Fibroblast of mammary gland (primary cell): ENCODE results near the gene SIDT2.

ENCODE experiments used
- DNase-seq: peaks from one replicate; pipeline ENCODE4 v3.0.0-alpha.2; 2010; ENCODE audit warnings: low read depth
- H3K4me3 ChIP-seq: 2 replicates; pipeline ENCODE4 v1.5.1; 2011; ENCODE audit warnings: low read depth, mild to moderate bottlenecking, low read length, moderate library complexity; ENCODE audit not compliant: control insufficient read depth
- TF ChIP-seq, protein P1 (sequence below): conservative IDR thresholded peaks from 2 replicates; pipeline ENCODE4 v1.5.1; 2011; ENCODE audit warnings: low read depth, low read length, inconsistent platforms; ENCODE audit not compliant: control insufficient read depth, insufficient read depth

Gene SIDT2

DNA sequence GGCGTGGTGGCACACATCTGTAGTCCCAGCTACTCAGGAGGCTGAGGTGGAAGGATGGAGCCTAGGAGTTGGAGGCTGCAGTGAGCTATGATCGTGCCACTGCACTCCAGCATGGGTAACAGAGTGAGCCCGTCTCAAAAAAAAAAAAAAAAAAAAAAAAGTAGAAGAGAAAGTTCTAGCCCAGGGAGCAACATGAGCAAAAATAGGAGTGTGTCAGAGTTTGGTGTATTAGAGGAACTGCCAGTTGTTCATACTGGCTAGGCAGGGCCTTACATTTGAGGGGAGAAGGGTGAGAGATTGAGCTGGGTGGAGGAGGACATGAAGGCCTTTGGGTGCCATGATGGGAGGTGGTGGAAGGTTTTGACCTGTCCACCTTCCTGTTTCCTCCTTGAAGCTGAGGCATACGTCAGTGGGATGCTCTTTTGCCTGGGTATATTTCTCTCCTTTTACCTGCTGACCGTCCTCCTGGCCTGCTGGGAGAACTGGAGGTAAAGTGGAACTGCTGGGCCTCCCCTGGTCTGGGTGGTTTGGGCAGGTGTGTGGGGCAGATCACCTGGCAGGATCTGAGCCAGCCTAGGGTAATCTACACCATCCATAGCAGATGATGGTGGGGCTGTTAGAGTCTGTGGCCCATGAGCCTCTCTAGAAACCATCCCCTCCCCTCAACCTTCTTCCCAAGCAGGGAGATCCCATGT is 7.3 kb downstream of the SIDT2 start:
- TF ChIP-seq, protein P1, sequence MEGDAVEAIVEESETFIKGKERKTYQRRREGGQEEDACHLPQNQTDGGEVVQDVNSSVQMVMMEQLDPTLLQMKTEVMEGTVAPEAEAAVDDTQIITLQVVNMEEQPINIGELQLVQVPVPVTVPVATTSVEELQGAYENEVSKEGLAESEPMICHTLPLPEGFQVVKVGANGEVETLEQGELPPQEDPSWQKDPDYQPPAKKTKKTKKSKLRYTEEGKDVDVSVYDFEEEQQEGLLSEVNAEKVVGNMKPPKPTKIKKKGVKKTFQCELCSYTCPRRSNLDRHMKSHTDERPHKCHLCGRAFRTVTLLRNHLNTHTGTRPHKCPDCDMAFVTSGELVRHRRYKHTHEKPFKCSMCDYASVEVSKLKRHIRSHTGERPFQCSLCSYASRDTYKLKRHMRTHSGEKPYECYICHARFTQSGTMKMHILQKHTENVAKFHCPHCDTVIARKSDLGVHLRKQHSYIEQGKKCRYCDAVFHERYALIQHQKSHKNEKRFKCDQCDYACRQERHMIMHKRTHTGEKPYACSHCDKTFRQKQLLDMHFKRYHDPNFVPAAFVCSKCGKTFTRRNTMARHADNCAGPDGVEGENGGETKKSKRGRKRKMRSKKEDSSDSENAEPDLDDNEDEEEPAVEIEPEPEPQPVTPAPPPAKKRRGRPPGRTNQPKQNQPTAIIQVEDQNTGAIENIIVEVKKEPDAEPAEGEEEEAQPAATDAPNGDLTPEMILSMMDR = no peak

DNA sequence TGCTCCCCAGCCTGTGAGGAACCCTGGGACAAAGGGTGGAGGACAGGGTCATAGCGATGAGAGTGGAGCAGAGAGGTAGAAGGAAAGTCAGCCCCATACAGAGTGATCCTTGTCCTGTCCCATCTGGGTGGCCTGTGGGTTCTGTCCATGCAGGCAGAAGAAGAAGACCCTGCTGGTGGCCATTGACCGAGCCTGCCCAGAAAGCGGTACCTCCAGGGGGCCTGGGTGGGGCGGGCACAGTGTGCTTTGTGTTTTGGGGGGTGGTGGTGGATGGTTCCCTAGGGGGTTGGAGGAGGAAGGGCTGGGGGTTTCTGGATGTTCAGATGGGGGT is 7.9 kb downstream of the SIDT2 start:
- H3K4me3 ChIP-seq = no peak overlapping the region
- TF ChIP-seq, protein P1 = no peak
- no peak for DNase-seq

More for the DNA sequence above, 7.3 kb downstream of the SIDT2 start:
- no peak for DNase-seq
- H3K4me3 ChIP-seq = no peak overlapping the region

DNA sequence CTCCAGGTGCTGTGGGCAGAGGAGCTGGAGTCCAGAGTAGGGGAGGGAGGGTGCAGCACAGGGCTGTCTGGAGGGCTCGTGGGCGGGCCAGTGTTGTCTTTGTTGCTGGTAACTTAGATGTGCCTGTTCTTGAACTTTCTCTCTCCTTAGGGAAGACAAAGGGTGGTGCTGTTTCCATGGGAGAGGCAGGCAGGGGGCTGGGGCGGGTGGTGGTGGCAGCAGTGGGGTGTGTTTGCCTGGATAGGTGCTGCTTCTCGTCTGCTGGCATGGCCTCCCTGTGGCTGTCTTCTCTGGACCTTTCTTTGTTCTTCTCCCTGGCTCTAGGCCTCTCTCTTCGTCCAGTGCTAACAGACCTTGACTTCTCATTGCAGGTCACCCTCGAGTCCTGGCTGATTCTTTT is 8.5 kb downstream of the SIDT2 start:
- TF ChIP-seq, protein P1 = no peak
- H3K4me3 ChIP-seq = no peak overlapping the region
- DNase-seq = no peak

DNA sequence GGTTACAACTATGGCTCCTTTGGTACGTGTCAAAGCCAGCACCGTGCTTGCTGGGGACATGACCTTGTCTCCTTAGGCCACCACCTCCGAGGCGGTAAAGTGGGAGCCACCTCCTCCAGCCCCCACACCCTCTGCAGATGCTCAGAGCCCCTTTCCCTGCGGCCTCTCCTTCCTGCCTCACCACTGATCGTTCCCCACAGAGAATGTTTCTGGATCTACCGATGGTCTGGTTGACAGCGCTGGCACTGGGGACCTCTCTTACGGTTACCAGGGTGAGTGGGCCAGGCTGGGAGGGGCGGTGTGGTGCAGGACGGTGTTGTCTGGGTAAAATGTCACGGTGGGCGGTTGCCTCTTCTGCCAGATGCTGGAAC is 8.9 kb downstream of the SIDT2 start:
- DNase-seq = no peak
- TF ChIP-seq, protein P1 = no peak
- no peak overlapping the region for H3K4me3 ChIP-seq

DNA sequence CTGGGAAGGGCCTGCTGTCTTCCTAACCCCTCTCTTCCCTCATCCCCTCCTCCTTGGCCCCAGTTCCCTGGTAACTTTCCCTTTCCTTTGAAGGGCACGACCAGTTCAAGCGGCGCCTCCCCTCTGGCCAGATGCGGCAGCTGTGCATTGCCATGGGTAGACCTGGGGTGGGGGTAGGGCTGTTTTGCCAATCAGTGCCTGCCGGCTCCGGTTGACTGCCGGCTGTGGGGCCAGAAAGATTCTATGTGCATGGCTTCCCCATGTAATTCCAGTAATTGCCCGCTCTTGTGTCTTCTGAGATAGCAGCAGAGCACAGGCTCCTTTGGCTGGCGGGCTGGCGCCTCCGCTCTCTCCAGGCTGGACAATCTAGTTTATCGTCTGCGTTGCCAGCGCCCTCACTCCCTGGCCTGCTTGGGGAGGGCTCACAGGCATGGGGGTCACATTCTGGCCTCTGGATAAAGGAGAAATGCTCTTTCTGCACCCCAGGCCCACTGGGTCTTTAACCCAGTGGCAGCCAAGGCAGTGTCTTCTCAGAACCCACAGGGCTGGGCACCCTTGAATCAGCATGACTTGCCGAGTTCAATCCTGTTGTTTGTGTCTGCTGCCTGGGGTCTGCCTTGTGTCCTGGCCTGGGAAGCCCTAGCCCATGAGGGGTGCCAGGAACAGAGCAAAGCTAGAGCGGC is 9.4 kb downstream of the SIDT2 start:
- H3K4me3 ChIP-seq = no peak overlapping the region
- TF ChIP-seq, protein P1 = no peak
- DNase-seq = no peak

DNA sequence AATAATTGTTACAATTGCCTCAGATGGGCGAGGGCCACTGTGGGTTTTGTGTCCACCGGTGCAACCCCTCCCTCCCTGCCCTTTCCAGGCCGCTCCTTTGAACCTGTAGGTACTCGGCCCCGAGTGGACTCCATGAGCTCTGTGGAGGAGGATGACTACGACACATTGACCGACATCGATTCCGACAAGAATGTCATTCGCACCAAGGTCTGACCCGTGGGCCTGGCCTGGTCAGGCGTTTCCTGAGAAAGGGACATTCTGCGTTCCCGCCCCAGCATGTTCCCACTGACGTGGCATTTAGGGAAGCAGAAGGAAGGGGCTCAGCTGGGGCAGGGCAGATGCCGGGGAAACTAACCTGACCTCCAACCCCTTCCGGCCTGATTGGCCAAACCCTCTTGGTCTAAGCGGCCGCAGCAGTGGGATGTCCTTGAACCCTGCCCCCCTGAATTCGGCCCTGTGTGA is 10.1 kb downstream of the SIDT2 start:
- DNase-seq = no peak
- TF ChIP-seq, protein P1 = no peak
- no peak overlapping the region for H3K4me3 ChIP-seq
